Neural cell (in vitro differentiated cells): Measurements from ENCODE around the gene METTL8. TPM values are rescaled to one million over a fixed set of nuclear protein-coding genes. Genes with fewer than 3 reads are reported as not detected.

Source experiments
- H2AFZ ChIP-seq: fragments of 200-600, 300-800 bp; sonication (generic), shearing (Covaris generic); 2 replicates; pipeline ENCODE4 v1.6.0; 2014; ENCODE audit warnings: low read depth, mild to moderate bottlenecking, antibody characterized with exemption, low read length, moderate library complexity
- H3F3A ChIP-seq: fragments of 200-600 bp; shearing (Covaris generic); 2 replicates; pipeline ENCODE4 v1.6.1; 2016; ENCODE audit warnings: mild to moderate bottlenecking, moderate library complexity, mixed read lengths, antibody characterized with exemption, low read length; ENCODE audit not compliant: insufficient read depth, poor library complexity, severe bottlenecking
- H3K27ac ChIP-seq: fragments of 200-600, 300-800 bp; sonication (generic), shearing (Covaris generic); 2 replicates; pipeline ENCODE4 v1.5.1; 2014; ENCODE audit warnings: mild to moderate bottlenecking, low read length, moderate library complexity
- H3K27me3 ChIP-seq: fragments of 300-800, 200-600 bp; sonication (generic), shearing (Covaris generic); 2 replicates; pipeline ENCODE4 v1.6.0; 2014; ENCODE audit warnings: mild to moderate bottlenecking, low read depth, low read length, moderate library complexity; ENCODE audit not compliant: insufficient read depth
- H3K36me3 ChIP-seq: fragments of 300-800, 200-600 bp; sonication (generic), shearing (Covaris generic); 2 replicates; pipeline ENCODE4 v1.5.1; 2014; ENCODE audit warnings: mild to moderate bottlenecking, antibody characterized with exemption, low read length, moderate library complexity; ENCODE audit not compliant: insufficient read depth
- H3K4me2 ChIP-seq: fragments of 300-800, 200-600 bp; sonication (generic), shearing (Covaris generic); 2 replicates; pipeline ENCODE4 v1.6.0; 2014; ENCODE audit warnings: mild to moderate bottlenecking, low read length
- H3K4me3 ChIP-seq: fragments of 300-800, 200-600 bp; sonication (generic), shearing (Covaris generic); 2 replicates; pipeline ENCODE4 v1.5.1; 2014; ENCODE audit warnings: mild to moderate bottlenecking, low read length, moderate library complexity
- H3K79me2 ChIP-seq: fragments of 200-600 bp; shearing (Covaris generic); replicated peaks from 2 replicates; pipeline ENCODE4 v1.6.0; 2014; ENCODE audit warnings: mild to moderate bottlenecking, low read length, moderate library complexity; ENCODE audit not compliant: insufficient read depth
- H3K9ac ChIP-seq: fragments of 300-800, 200-600 bp; sonication (generic), shearing (Covaris generic); 2 replicates; pipeline ENCODE4 v1.6.1; 2016; ENCODE audit warnings: mild to moderate bottlenecking, low read length, mixed read lengths
- H3K9me2 ChIP-seq: fragments of 200-600 bp; shearing (Covaris generic); 2 replicates; pipeline ENCODE4 v1.6.1; 2016; ENCODE audit warnings: mild to moderate bottlenecking, low read length, mixed read lengths; ENCODE audit not compliant: insufficient read depth
- H3K9me3 ChIP-seq: fragments of 200-600, 300-800 bp; sonication (generic), shearing (Covaris generic); 2 replicates; pipeline ENCODE4 v1.6.1; 2016; ENCODE audit warnings: mild to moderate bottlenecking, mixed run types, low read length, moderate library complexity, mixed read lengths
- H4K20me1 ChIP-seq: fragments of 200-600 bp; shearing (Covaris generic); 2 replicates; pipeline ENCODE4 v1.6.1; 2016; ENCODE audit warnings: mild to moderate bottlenecking, mixed run types; ENCODE audit not compliant: insufficient read depth
- EP300 ChIP-seq: fragments of 450-650 bp; conservative IDR thresholded peaks from 2 replicates; pipeline ENCODE4 v1.6.1; 2014; ENCODE audit warnings: antibody characterized with exemption, mild to moderate bottlenecking, moderate library complexity; ENCODE audit not compliant: poor library complexity, severe bottlenecking
- EZH2 ChIP-seq: fragments of 200-600, 300-800 bp; shearing (Covaris generic), sonication (generic); IDR thresholded peaks from 2 replicates; pipeline ENCODE4 v1.6.1; 2014; ENCODE audit warnings: antibody characterized with exemption, low read length, borderline replicate concordance, mild to moderate bottlenecking; ENCODE audit not compliant: insufficient read depth, poor library complexity, severe bottlenecking
- MXI1 ChIP-seq: fragments of 450-650 bp; conservative IDR thresholded peaks from 2 replicates; pipeline ENCODE4 v1.6.1; 2014; ENCODE audit warnings: antibody characterized with exemption, mild to moderate bottlenecking; ENCODE audit not compliant: poor library complexity, severe bottlenecking
- POLR2AphosphoS5 ChIP-seq: IDR thresholded peaks from 2 replicates; pipeline ENCODE4 v1.6.1; 2012
- RAD21 ChIP-seq: fragments of 450-650 bp; conservative IDR thresholded peaks from 2 replicates; pipeline ENCODE4 v1.6.1; 2014; ENCODE audit warnings: antibody characterized with exemption, mild to moderate bottlenecking, moderate library complexity
- REST ChIP-seq: IDR thresholded peaks from 2 replicates; pipeline ENCODE4 v1.6.1; 2012; ENCODE audit warnings: borderline replicate concordance
- SMC3 ChIP-seq: fragments of 450-650 bp; conservative IDR thresholded peaks from 2 replicates; pipeline ENCODE4 v1.6.1; 2014; ENCODE audit warnings: antibody characterized with exemption, mild to moderate bottlenecking, moderate library complexity; ENCODE audit not compliant: poor library complexity
- TAF1 ChIP-seq: IDR thresholded peaks from 2 replicates; pipeline ENCODE4 v1.6.1; 2012; ENCODE audit warnings: low read depth
- polyA plus RNA-seq: library from polyadenylated mRNA; depleted of rRNA; stranded (reverse); fragments of >200 nt; gene quantifications from 2 replicates; pipeline ENCODE4 v1.2.3, GENCODE V29; 2014
- TF ChIP-seq, protein P1 (sequence below): fragments of 450-650 bp; IDR thresholded peaks from 2 replicates; pipeline ENCODE4 v1.5.1; 2014; ENCODE audit warnings: antibody characterized with exemption, mild to moderate bottlenecking, moderate library complexity; ENCODE audit not compliant: poor library complexity, severe bottlenecking

The METTL8 gene
- polyA plus RNA-seq, 1 donor from 2014 or later = 13.7 TPM

DNA sequence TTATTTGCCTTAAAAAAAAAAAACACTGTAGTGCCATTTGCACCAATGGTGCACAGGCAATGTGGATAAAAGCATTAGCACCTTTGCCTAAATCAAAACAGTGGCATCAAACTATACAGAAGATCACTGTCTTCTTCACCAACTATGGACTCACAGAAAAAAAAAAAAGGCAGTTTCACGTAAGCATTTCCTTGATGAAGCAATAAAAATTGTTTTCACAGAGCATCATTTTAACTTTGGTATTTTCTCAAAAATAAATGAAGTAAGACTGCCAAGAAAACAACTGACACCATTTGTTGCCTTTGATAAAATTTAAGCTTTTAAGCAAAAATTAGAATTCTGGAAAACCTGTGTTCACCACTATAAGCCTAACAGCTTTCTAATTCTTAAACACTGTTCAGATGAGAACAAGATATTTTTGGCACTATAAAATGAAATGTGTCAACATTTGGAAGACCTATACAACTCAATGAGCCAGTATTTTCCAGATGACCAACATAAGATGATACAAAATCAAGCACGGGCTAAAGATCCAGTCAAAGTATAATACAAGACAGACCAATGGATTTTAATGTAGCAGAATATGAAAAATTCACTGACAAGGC lies 21.1 kb downstream of the METTL8 start:
- no peaks in the 10 kb centered on the region for H3F3A ChIP-seq

DNA sequence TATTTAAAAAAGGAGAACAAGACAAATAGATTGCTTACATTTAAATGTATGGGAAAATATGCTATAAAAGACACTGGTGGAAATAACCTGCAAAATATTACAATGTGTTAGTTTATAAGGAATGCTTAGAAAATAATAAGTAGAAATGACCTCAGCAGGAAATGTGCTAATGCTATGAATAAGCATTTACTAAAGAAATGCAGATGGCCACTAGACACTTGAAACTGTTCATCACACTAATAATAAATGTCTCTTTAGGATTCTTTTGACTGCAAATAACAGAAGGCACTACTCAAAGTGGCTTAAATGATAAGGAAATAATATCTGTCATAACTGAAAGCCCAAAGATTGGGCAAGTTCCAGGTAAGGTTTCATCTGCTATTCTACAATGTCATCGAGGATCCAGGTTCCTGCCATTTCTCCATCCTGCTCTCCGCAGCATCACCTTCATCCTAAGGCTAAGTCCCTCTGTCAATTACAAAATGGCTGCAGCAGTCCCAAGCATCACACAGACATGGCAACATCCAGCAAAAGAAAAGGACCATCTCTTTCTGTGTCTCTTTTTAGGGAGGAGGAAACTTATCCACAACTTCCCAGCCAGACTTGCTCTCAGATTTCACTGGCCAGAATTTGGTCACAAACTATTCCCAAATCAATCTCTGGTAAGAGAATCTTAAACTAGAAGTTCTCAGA lies 21.9 kb downstream of the METTL8 start:
- H3K27me3 ChIP-seq = no peaks in the 10 kb centered on the region
- H3K4me2 ChIP-seq = no peak overlapping the region
- no peak overlapping the region for H3K9ac ChIP-seq
- H3K27ac ChIP-seq = no peak overlapping the region
- no peaks in the 10 kb centered on the region for H3K9me2 ChIP-seq
- H3F3A ChIP-seq = no peaks in the 10 kb centered on the region
- no peaks in the 10 kb centered on the region for H3K79me2 ChIP-seq
- no peak overlapping the region for H2AFZ ChIP-seq
- no peaks in the 10 kb centered on the region for H3K9me3 ChIP-seq
- H4K20me1 ChIP-seq = no peaks in the 10 kb centered on the region
- H3K4me3 ChIP-seq = no peak overlapping the region
- H3K36me3 ChIP-seq = no peaks in the 10 kb centered on the region
- TF ChIP-seq EZH2 = no peak
- TF ChIP-seq MXI1 = no peak
- no peak for TF ChIP-seq POLR2AphosphoS5
- TF ChIP-seq EP300 = no peak
- no peak for TF ChIP-seq SMC3
- TF ChIP-seq REST = no peak
- TF ChIP-seq RAD21 = no peak
- no peak for TF ChIP-seq TAF1

More for the DNA sequence above, 21.1 kb downstream of the METTL8 start:
- Histone ChIP-seq H3K36me3 (no peaks in the 10 kb centered on the region), H3K4me2 (no peak overlapping the region), H3K9ac (no peak overlapping the region), H3K9me3 (no peaks in the 10 kb centered on the region), H3K9me2 (no peaks in the 10 kb centered on the region), H3K4me3 (no peak overlapping the region), H3K79me2 (no peaks in the 10 kb centered on the region), H4K20me1 (no peaks in the 10 kb centered on the region), H3K27me3 (no peaks in the 10 kb centered on the region), H3K27ac (no peak overlapping the region), H2AFZ (no peak overlapping the region)
- TF ChIP-seq SMC3 (no peak), EP300 (no peak), MXI1 (no peak), REST (no peak), TAF1 (no peak), POLR2AphosphoS5 (no peak), RAD21 (no peak), EZH2 (no peak)
- TF ChIP-seq, protein P1, sequence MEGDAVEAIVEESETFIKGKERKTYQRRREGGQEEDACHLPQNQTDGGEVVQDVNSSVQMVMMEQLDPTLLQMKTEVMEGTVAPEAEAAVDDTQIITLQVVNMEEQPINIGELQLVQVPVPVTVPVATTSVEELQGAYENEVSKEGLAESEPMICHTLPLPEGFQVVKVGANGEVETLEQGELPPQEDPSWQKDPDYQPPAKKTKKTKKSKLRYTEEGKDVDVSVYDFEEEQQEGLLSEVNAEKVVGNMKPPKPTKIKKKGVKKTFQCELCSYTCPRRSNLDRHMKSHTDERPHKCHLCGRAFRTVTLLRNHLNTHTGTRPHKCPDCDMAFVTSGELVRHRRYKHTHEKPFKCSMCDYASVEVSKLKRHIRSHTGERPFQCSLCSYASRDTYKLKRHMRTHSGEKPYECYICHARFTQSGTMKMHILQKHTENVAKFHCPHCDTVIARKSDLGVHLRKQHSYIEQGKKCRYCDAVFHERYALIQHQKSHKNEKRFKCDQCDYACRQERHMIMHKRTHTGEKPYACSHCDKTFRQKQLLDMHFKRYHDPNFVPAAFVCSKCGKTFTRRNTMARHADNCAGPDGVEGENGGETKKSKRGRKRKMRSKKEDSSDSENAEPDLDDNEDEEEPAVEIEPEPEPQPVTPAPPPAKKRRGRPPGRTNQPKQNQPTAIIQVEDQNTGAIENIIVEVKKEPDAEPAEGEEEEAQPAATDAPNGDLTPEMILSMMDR = no peak
